HG02852 (cell line): ENCODE measurements around the gene PAX6.
"Not testable (repeated sequence)": the region's sequence is repeated elsewhere in the genome, so short reads cannot be mapped to it uniquely, and the experiment has no call there.

Experiments
- ATAC-seq: cut with Tn5 transposase; IDR thresholded peaks from one replicate; pipeline ENCODE4 v1.9.1; 2021; ENCODE audit warnings: mild to moderate bottlenecking, moderate library complexity; ENCODE audit not compliant: unreplicated experiment

Gene PAX6

GRCh38 chr11:31770011-31770700 is 41.0 kb downstream of the PAX6 start:
- no peak for ATAC-seq

- no peak for ATAC-seq
Observed at GRCh38 chr11:31768749-31769640, 42.1 kb downstream of the PAX6 start.

- ATAC-seq, result no peak
Observed at GRCh38 chr11:31767685-31768084, 43.4 kb downstream of the PAX6 start.

GRCh38 chr11:31767066-31767465 is 44.1 kb downstream of the PAX6 start:
- ATAC-seq, result no peak

- no peak for ATAC-seq
Observed at GRCh38 chr11:31764766-31765165, 46.4 kb downstream of the PAX6 start.

GRCh38 chr11:31764261-31764660 is 46.9 kb downstream of the PAX6 start:
- ATAC-seq, result no peak

GRCh38 chr11:31763296-31763695 is 47.8 kb downstream of the PAX6 start:
- ATAC-seq, result no peak

GRCh38 chr11:31761636-31762035 is 49.5 kb downstream of the PAX6 start:
- no peak for ATAC-seq

GRCh38 chr11:31757260-31757835 is 53.8 kb downstream of the PAX6 start:
- ATAC-seq, result no peak

GRCh38 chr11:31747581-31747980 is 63.5 kb downstream of the PAX6 start:
- no peak for ATAC-seq

- ATAC-seq, result not testable (repeated sequence)
Observed at GRCh38 chr11:31740731-31741368, 70.3 kb downstream of the PAX6 start.

GRCh38 chr11:31740131-31740530 is 71.0 kb downstream of the PAX6 start:
- ATAC-seq, result no peak
